ENCODE results near the gene ITGB7.
"Not testable (repeated sequence)": the region's sequence is repeated elsewhere in the genome, so short reads cannot be mapped to it uniquely, and the experiment has no call there.

The ITGB7 gene

GRCh38 chr12:53218551-53219291 is 11.7 kb upstream of the ITGB7 start:
- no peak for DNase-seq (ENCODE audit: low read depth, low spot score)

- no peak for DNase-seq (ENCODE audit: low read depth, low spot score)
Observed at GRCh38 chr12:53217931-53218307, 10.9 kb upstream of the ITGB7 start.

- DNase-seq (ENCODE audit: low read depth, low spot score), result no peak
Observed at GRCh38 chr12:53217051-53217930, 10.2 kb upstream of the ITGB7 start.

- DNase-seq (ENCODE audit: low read depth, low spot score), result no peak
Observed at GRCh38 chr12:53215497-53215896, 8.4 kb upstream of the ITGB7 start.

GRCh38 chr12:53214687-53215455 is 7.8 kb upstream of the ITGB7 start:
- DNase-seq (ENCODE audit: low read depth, low spot score), result no peak

GRCh38 chr12:53214221-53214620 is 7.2 kb upstream of the ITGB7 start:
- DNase-seq (ENCODE audit: low read depth, low spot score), result no peak

- DNase-seq (ENCODE audit: low read depth, low spot score), result peak; percentile 59
Observed at GRCh38 chr12:53213348-53213747, 6.3 kb upstream of the ITGB7 start.

- DNase-seq (ENCODE audit: low read depth, low spot score), result no peak
Observed at GRCh38 chr12:53212931-53213330, 5.9 kb upstream of the ITGB7 start.

GRCh38 chr12:53211476-53212381 is 4.7 kb upstream of the ITGB7 start:
- DNase-seq (ENCODE audit: low read depth, low spot score), result no peak

GRCh38 chr12:53210843-53211242 is 3.8 kb upstream of the ITGB7 start:
- no peak for DNase-seq (ENCODE audit: low read depth, low spot score)

- no peak for DNase-seq (ENCODE audit: low read depth, low spot score)
Observed at GRCh38 chr12:53208877-53209463, 1.9 kb upstream of the ITGB7 start.

GRCh38 chr12:53208435-53208834 is 1.4 kb upstream of the ITGB7 start:
- no peak for DNase-seq (ENCODE audit: low read depth, low spot score)

GRCh38 chr12:53205747-53206419 is 1.2 kb downstream of the ITGB7 start:
- DNase-seq (ENCODE audit: low read depth, low spot score), result no peak

- no peak for DNase-seq (ENCODE audit: low read depth, low spot score)
Observed at GRCh38 chr12:53204351-53204750, 2.7 kb downstream of the ITGB7 start.

- DNase-seq (ENCODE audit: low read depth, low spot score), result not testable (repeated sequence)
Observed at GRCh38 chr12:53202316-53202715, 4.7 kb downstream of the ITGB7 start.

- DNase-seq (ENCODE audit: low read depth, low spot score), result no peak
Observed at GRCh38 chr12:53201639-53202038, 5.4 kb downstream of the ITGB7 start.

- DNase-seq (ENCODE audit: low read depth, low spot score), result no peak
Observed at GRCh38 chr12:53201177-53201541, 5.9 kb downstream of the ITGB7 start.

- DNase-seq (ENCODE audit: low read depth, low spot score), result no peak
Observed at GRCh38 chr12:53200458-53201176, 6.4 kb downstream of the ITGB7 start.

- DNase-seq (ENCODE audit: low read depth, low spot score), result no peak
Observed at GRCh38 chr12:53200107-53200457, 7.0 kb downstream of the ITGB7 start.

GRCh38 chr12:53199700-53200099 is 7.4 kb downstream of the ITGB7 start:
- DNase-seq (ENCODE audit: low read depth, low spot score), result no peak
